NOMO-1 treated with DMSO at 0.1 percent for 48 hours (cell line): Measurements from ENCODE around the gene CAMKK1.
"Not testable (repeated sequence)": the region's sequence is repeated elsewhere in the genome, so short reads cannot be mapped to it uniquely, and the experiment has no call there.

Experiments
- DNase-seq: peaks from one replicate; lab custom pipeline; 2025; ENCODE audit not compliant: unreplicated experiment; lab: John Stamatoyannopoulos, UW

The CAMKK1 gene

DNA sequence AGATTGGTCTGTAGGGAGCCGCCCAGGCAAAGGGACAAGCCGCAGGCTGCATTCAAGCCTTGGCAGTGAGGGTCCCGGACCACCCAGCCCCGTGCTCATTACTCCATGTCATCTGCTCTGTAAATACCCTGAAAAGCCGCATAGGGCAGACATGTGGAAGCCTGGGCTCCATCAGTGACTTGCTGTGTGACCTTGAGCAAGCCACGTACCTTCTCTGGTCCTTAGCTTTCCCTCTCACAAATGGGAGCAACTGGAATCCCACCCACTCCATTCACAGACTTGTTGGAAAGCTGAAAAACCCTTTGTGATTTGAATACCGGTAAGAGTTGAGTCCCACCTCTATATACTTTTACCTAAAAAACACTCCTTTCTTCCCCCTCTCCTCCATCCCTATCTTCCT, 11.9 kb downstream of the CAMKK1 start:
- no peak for DNase-seq

DNA sequence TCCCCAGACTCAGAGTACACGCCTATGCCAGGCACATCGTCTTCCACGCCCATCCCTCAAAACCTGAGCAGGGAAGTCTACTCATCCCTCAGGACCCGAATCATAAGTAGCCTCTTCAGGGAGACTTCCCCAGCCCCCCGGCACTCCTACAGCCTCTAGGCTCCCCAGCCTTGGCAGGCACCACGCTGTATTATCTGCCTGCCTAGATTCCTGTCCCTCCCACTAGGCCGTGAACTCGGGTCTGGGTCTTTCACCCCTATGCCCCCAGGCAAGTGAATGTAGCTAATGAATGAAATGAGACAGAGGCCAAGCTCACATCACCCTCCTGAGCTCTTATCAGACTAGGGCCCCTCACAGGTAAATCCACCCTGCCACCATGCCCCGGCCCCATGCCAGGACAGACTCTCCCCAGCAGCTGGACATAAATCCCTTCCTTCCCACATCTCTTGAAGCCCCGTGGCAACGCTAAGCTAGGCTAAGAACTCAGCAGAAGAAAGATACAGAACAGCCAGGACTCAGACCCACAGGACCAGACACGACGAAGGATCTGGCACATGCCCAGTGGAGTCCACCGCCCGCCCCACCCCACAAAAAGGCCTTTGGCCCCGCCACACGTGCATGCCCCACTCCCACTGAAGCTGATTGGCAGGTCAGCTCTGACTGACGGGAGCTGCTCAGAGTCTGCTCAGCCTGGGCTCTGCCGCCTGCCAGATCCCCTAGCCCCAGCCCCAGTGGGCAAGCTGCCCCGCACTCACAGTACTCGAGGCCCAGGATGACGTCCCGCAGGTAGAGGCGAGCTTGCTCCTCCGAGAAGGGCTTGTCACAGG, 13.0 kb downstream of the CAMKK1 start:
- DNase-seq = no peak

DNA sequence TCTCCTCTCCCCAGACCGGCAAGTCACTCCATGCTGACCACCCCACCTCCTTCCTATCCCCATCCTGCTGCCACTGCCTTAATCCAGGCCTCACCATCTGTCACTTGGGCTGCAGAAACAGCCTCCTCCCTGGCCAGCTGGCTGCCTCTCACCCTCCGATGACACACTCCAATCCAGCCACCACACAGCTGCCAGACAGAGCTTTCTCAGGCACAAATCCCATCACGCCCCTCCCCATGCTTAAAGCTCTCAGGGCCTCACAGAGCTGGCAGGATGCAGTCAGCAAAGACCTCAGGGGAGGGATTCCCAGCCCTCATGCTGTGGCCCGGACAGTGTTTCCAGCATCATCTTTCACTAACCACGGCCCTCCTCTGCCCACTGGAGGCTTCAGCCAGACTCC, 13.7 kb downstream of the CAMKK1 start:
- no peak for DNase-seq

DNA sequence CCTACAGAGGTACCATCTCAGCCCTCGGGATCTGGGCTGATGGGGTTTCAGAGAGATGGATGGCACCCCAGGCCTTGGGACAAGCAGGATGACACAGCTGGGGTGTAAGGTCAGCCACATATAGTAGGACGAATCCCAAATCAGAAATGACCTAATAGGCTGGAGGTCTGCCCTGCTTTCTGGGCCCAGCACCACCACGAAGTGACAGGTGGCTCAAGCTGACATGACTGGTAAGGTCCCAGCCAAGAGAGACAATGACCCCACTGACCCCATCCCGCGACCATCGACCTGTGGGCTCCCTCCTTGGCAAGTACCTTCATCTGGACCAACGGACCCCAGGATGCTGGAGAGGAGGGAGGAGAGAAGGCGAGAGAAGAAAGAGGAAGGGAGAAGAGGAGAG, 15.6 kb downstream of the CAMKK1 start:
- no peak for DNase-seq

DNA sequence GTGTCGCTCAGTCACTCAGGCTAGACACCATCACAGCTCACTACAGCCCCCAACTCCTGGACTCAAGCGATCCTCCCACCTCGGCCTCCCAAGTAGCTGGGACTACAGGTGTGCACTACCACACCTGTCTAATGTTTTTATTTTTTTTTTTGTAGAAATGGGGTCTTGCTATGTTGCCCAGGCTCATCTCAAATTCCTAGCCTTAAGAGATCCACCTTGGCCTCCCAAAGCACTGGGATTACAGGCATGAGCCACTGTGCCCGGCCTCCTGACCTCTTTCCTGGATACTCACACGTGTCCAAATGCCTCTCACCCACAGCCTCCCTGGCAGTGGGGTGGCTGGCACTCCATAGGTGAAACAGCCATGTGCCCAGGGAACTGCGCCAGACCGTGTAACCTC, 17.5 kb downstream of the CAMKK1 start:
- no peak for DNase-seq

DNA sequence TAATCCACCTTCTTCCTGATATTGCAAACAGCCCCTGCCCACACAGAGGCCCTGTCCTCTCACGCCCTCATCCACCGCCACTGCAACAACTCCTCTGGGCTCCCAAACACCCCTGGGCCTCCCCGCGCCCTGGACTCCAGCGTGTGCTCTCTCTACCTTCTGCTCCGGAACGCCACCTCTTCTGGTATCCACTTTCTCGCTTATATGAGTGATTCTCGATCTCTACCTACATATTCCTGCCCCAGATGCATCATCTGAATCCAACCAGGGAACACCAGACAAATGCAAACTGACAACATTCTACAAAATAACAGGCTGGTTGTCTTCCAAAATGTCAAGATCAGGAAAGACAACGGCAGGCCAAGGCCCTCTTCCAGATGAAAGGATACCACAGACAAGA, 19.0 kb downstream of the CAMKK1 start:
- no peak for DNase-seq

DNA sequence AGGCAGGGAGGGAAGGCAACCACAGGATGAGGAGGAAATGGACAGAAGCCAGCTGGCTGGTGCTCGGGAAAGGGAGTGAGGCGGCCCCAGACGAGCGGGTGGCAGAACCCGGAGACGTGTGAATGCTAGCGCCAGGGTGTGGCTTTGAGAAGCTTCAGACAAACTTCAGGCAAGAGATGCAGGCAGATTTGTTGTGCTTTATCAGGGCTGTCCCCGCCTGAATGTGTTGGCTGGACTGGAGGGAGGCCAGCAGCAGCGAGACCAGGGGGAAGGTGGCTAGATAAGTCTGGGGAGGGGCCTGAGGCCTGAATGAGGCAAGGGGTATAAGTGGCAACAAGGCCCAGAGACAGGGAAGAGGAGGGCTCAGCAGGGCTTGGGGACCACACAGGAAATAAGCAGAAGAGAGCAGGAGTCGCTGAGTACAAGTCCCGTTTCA, 22.0 kb downstream of the CAMKK1 start:
- DNase-seq = no peak

DNA sequence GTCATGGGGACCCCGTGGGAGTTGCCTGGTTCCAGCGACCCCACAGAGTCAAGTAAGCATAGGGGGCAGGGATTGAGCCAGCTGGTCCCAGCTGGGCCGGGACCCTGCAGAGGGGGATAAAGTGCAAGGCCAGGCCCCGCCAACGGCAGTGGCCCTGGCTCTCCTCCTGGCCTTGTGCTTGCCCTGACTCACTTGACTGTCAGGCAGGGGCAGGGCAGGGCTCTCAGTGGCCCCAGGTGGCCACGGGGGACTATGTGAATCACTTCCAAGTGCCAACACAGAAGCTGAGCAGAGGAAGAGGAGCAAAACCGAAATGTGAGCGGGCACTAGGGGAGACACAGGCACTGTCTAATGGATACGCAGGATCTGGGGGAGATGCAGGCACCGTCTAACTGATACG, 25.2 kb downstream of the CAMKK1 start:
- DNase-seq = no peak

DNA sequence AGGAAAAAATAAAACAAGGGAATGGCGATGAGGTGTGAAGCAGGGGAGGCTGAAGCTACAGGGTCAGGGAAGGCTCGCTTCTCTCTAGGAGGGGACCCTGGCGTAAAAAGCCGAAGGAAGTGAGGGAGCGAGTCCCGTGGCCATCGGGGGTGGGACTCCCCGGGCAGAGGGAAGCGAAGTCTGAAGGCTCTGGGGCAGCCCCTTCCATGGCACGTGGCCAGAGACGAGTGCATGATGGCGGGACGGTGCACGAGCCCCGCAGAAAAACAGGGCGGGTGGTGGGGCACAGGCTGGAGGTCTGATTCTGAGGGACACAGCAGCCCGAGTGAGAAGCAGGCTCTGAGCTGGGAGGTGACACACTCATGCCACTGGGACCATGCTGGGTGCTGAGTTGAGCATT, 25.7 kb downstream of the CAMKK1 start:
- no peak for DNase-seq

DNA sequence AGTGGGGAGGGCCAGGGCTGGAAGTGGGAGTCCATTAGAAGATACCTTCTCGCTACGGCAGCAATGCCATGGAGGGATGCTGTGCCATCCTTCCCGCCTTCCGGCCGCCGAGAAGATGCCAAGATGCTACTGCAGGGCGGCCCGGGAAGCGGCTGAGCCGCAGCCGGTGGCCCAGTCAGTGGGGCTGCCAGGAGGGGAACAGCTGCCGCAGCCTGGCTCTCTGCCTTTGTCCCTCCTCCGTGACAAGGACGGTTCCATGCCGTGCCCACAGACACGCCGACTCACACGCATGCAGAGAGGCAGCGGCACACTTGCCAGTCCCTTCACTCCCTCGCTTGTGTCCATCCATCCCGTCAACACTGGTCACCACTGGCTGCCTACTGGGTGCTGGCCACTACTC, 26.6 kb downstream of the CAMKK1 start:
- DNase-seq = no peak

DNA sequence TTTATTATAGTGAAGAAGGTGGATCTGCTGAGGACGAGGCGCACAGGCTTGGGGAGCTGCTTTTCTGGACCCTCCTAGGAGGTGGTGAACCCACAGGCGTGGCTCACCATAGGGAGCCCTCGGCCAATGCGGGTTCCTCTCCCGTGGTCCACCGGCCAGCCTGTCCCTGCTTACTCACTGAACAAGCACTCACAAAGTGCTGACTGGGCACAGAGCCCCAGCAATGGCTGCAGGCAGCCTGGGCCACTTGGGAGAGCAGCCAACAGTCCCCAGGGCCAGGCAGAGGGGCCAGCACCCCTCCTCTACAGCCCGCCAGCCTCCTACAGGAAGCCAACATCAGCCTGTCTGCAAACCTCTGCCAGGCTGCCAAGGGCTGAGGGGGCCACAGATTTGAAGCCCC, 27.7 kb downstream of the CAMKK1 start:
- no peak for DNase-seq

DNA sequence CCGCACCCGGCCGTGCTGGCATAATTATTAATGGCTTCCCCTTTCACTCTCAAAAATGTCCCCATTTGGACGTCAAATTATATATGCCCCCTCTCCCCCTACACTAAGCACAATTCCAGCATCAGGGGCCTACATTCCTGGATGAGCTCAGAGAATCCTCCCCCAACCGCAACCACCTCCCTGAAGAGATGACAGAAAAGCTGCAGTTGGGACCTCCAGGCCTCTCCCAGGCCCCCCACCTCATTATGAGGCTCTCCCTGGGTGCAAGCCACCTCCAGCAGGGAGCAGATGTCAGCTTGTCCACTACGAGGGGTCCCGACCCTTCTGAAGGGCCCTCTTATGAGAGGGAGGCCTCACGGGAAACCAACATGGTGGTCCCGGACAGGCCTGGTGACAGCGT, 28.3 kb downstream of the CAMKK1 start:
- DNase-seq = no peak

DNA sequence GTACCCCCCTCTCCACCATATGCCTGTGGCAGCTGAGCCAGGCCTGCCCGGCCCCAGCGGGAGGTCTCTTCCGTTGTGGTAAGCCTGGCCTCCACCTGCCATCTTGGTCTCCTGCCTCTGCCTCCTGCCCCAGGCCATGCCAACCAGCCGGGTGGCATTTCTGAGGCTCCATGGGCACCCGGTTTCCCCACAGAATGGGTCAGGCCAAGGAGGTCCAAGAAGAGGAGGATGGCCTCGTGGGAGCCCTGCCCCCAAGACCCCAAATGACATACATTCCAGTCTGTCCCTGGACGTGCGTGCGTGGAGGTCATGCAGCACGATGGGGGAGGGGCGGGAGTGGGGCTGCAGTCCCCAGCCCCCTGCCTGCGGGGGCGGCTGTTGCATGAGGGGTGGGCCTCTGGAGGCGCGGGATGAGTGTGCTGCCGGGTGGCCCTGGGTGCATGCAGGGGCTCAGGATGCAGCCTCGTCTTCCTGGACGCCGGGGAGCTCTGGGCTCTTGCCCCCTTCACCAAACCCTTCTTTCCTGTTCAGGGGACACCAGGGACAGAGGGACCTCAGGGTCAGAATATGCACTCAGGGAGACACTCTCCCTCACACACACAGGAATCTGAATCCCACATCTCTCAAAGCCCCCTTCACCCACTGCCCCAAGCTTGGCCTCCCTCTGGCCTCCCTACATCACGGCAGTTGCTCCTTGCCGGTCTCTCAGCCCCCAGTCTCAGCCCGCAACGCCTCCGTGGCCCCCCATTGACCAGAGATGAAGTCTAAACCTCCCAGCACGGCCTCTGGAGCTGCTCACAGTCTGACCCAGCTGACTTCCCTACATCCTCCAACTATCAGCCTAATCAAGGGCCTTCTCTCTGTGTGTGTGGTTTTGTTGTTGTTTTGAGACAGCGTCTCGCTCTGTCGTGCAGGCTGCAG, 30.8 kb downstream of the CAMKK1 start:
- no peak for DNase-seq

DNA sequence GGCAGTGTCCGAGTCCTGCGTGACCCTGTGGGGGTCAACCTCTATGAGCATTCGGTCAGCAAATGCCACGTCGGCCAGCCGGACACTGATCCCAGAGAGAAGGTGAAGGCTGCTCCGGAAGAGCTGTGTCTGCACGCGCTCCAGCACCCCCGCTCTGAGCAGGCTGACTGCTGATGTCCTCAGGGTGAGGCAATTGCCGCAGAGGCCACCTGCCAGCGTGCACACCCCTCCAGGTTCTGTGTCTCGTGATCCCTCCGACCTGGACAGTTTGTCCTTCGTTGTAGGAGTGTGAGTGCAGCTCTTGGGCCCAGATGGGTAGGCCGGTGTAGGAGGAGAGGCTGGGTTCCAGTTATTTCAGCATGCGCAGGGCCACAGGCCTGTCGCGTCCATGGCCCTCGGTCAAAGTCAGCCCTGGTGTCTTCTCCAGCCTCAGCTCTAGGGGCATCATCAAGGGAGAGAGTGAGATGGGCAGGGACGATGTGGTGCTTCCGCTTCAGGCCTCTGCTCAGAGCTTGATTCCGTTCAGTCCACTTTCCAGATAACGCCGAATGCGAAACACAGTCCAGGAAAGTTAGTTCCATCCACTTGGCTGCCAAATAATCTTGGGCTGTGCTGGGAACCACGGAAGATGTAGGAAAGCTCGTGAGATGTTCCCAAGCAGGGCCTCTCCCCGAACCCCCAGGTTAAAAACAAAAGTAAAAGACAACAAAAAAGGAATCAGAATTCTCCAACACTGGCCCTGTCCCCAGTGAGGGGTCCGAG, 31.7 kb downstream of the CAMKK1 start:
- DNase-seq = no peak

DNA sequence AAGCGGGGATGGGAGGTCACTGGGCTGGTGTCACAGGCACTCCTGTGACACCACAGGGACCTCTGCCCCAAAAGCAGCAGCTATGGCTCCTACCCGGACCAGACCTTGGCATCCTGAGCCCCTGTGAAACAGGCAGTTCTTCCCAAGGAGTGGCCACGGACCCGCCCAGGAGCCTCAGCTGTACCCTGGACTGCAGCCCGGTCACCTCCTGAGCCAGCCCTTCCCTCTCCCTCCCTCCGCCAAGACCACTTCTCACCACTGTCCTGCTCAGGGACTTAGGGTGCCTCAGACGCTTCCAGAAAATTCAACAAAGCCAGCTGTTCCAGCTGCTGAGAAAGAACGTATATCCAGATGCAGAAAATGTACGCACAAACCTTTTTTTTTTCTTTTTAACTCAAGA, 32.9 kb downstream of the CAMKK1 start:
- no peak for DNase-seq

DNA sequence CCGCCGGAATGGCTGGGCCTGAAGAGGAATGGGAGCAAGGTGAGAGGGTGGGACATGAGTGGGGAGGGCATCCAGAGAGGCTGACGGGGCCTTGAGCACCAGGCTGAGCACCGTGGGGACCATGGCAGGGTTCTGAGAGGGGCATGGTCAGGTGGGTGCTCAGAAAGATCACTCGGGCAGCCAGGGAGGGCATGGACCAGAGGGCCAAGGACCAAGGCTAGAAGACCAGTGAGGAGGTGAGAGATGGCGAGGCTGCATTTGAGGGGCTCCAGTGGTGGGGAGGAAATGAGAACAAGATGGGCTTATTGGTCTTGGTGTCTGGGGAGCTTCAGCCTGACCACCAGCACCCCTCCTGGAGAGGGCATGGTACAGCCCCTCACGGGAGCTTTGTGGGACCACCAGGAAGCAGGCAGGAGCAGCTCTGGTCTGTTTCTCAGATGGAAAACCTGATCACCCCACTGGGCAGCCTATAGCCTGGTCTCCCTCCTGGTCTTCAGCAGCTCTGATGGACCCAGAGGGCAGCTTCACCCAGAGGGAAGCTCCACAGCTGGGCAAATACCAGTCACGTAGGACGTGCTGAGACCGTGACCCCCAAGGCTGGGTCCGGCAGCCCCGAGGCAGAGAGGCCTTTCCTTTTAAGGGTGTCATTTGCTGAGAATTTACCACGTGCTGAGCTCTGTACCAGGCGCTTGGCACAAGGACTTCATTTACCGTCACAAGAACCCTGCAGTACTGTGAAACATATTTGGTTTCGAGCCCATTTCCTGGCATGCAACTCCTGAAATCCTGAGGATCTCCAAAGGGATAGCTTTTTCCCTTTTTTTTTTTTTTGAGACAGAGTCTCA, 35.4 kb downstream of the CAMKK1 start:
- no peak for DNase-seq

DNA sequence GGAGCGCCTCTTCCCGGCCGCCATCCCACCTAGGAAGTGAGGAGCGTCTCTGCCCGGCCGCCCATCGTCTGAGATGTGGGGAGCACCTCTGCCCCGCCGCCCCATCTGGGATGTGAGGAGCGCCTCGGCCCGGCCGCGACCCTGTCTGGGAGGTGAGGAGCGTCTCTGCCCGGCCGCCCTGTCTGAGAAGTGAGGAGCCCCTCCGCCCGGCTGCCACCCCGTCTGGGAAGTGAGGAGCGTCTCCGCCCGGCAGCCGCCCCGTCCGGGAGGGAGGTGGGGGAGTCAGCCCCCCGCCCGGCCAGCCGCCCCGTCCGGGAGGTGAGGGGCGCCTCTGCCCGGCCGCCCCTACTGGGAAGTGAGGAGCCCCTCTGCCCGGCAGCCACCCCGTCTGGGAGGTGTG, 38.6 kb downstream of the CAMKK1 start:
- not testable (repeated sequence) for DNase-seq

DNA sequence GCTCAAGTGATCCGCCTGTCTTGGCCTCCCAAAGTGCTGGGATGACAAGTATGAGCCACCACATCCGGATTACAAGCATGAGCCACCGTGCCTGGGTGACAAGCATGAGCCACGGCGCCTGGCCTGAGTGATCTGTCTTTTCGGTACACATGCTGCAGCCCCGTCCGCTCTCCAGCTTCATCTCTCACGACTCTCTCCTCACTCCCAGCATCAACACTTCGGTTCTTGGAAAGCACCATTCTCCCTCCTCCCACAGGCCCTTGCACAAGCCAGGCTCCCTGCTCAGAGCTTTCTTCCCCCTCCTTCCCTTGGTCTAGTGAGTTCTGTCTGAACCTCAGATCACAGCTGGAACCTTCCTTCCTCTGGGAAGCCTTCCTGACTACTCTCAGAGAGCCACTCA, 40.3 kb downstream of the CAMKK1 start:
- no peak for DNase-seq

DNA sequence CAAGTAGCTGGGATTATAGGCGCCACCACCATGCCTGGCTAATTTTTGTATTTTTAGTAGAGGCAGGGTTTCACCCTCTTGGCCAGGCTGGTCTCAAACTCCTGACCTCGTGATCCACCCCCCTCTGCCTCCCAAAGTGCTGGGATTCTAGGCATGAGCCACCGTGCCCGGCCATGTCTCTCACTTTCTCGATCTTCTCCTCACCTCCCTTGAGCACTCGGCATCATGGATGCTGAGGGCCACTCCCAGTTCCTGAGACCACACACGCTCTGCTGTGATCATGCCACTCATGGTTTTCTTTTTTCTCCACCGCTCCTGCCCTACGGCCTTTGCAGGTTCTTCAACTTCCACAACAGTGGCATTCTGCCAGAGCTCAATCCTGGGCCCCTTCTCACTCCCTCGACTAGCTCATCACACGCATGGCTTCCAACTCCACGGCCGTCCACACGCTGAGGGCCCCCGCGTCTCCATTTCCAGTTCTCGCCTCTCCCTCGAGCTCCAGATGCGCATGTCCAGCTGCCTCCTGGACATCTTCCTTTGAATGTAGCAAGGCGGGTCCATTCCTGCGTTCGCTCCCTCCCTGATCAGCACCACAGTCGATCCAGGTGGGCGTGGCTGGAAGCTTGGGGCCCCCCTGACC, 41.3 kb downstream of the CAMKK1 start:
- DNase-seq = no peak

DNA sequence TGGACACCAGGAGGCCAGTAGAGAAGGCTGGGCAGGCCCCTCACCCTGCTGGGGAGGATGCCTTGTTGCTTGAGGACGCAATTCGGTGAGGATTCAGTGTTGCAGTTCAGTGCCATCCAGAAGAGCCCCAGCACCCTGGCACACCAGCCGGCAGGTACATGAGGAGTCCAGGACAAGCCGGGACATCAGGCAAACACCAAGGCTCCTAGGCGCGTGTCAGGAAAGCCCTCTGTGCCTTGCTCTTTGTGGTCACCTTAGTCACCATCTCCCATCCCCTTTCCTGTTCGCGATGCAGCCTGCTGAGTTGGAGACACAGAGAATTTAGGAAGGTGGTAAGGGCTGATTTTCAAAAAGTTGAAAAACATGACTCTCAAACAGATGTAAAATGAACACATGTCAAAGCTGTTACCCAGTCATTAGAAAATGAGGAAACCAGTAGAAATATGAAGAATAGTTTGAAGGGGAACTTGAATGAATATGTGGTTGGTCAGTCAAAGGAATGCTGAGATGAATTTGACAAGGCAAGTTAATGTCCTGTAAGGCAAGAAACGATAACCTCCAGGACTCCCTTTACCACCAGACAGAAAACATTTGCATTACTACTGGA, 44.5 kb downstream of the CAMKK1 start:
- no peak for DNase-seq
